Neural progenitor cell (in vitro differentiated cells): ENCODE results near the gene UMAD1. TPM values are rescaled to one million over a fixed set of nuclear protein-coding genes. Genes with fewer than 3 reads are reported as not detected.

Experiments
- DNase-seq: peaks from one replicate; pipeline ENCODE4 v3.0.0-alpha.2; 2016; ENCODE audit warnings: low spot score
- H2AFZ ChIP-seq: fragments of 200-600 bp; sonication (generic); replicated peaks from 2 replicates; pipeline ENCODE4 v1.6.1; 2016; ENCODE audit warnings: antibody characterized with exemption
- H3F3A ChIP-seq: fragments of 200-600 bp; sonication (generic); 2 replicates; pipeline ENCODE4 v1.6.1; 2016; ENCODE audit warnings: antibody characterized with exemption, low read depth
- H3K27ac ChIP-seq: fragments of 200-600 bp; sonication (generic); 2 replicates; pipeline ENCODE4 v1.5.1; 2016; ENCODE audit warnings: mild to moderate bottlenecking
- H3K27me3 ChIP-seq: fragments of 200-600 bp; sonication (generic); 2 replicates; pipeline ENCODE4 v1.6.1; 2016; ENCODE audit warnings: mild to moderate bottlenecking, moderate library complexity
- H3K36me3 ChIP-seq: fragments of 200-600 bp; sonication (generic); 2 replicates; pipeline ENCODE4 v1.5.1; 2016
- H3K4me1 ChIP-seq: fragments of 200-600 bp; sonication (generic); 2 replicates; pipeline ENCODE4 v1.6.1; 2016; ENCODE audit warnings: mixed run types
- H3K4me2 ChIP-seq: fragments of 200-600 bp; sonication (generic); 2 replicates; pipeline ENCODE4 v1.6.1; 2016
- H3K4me3 ChIP-seq: fragments of 200-600 bp; sonication (generic); 2 replicates; pipeline ENCODE4 v1.5.1; 2016
- H3K79me2 ChIP-seq: fragments of 200-600 bp; sonication (generic); 2 replicates; pipeline ENCODE4 v1.6.1; 2016; ENCODE audit warnings: low read depth
- H3K9ac ChIP-seq: fragments of 200-600 bp; sonication (generic); 2 replicates; pipeline ENCODE4 v1.6.1; 2016
- H3K9me3 ChIP-seq: fragments of 200-600 bp; sonication (generic); 2 replicates; pipeline ENCODE4 v1.5.1; 2016; ENCODE audit warnings: low read depth
- H4K20me1 ChIP-seq: fragments of 200-600 bp; sonication (generic); 2 replicates; pipeline ENCODE4 v1.6.1; 2016; ENCODE audit warnings: low read depth
- H3K27ac Mint-ChIP-seq: 3 replicates; pipeline ENCODE4 v1.8.0; 2021; ENCODE audit warnings: mixed read lengths
- H3K27me3 Mint-ChIP-seq: 2 replicates; pipeline ENCODE4 v1.8.0; 2022; ENCODE audit warnings: low read depth, mild to moderate bottlenecking, inconsistent platforms, moderate library complexity, mixed read lengths; ENCODE audit not compliant: insufficient read depth
- H3K36me3 Mint-ChIP-seq: 3 replicates; pipeline ENCODE4 v1.8.0; 2021; ENCODE audit warnings: mixed read lengths
- H3K4me1 Mint-ChIP-seq: 3 replicates; pipeline ENCODE4 v1.8.0; 2021; ENCODE audit warnings: mixed read lengths
- H3K4me3 Mint-ChIP-seq: 3 replicates; pipeline ENCODE4 v1.8.0; 2021; ENCODE audit warnings: mild to moderate bottlenecking, moderate library complexity, mixed read lengths
- H3K9me3 Mint-ChIP-seq: 3 replicates; pipeline ENCODE4 v1.8.0; 2020; ENCODE audit warnings: mixed read lengths
- CTCF ChIP-seq: fragments of 200-600 bp; sonication (generic); IDR thresholded peaks from 2 replicates; pipeline ENCODE4 v1.5.1; 2017; ENCODE audit warnings: antibody characterized with exemption, mild to moderate bottlenecking
- EZH2 ChIP-seq: fragments of 200-600 bp; sonication (generic); IDR thresholded peaks from 2 replicates; pipeline ENCODE4 v1.6.1; 2017; ENCODE audit warnings: antibody characterized with exemption, mild to moderate bottlenecking, moderate library complexity
- EZH2phosphoT487 ChIP-seq: fragments of 200-600 bp; sonication (generic); IDR thresholded peaks from 2 replicates; pipeline ENCODE4 v1.6.1; 2017; ENCODE audit warnings: antibody characterized with exemption
- total RNA-seq: library from RNA; depleted of rRNA; stranded (reverse); fragments of >200 nt; gene quantifications from 2 replicates; pipeline ENCODE4 v1.2.3, GENCODE V29; 2015; ENCODE audit warnings: low replicate concordance

Gene UMAD1
- total RNA-seq, 1 donor from 2014 or later = 23.0 TPM

- peak; percentile 7 for DNase-seq
- Histone ChIP-seq H3K36me3 (no peaks in the 10 kb centered on the region), H3K9ac (no peak overlapping the region), H2AFZ (no peak overlapping the region), H4K20me1 (no peaks in the 10 kb centered on the region), H3K79me2 (no peaks in the 10 kb centered on the region), H3K9me3 (no peaks in the 10 kb centered on the region), H3K27me3 (no peaks in the 10 kb centered on the region), H3K4me2 (no peak overlapping the region), H3K4me1 (peaks cover 9% of the 10 kb centered on the region), H3F3A (no peaks in the 10 kb centered on the region), H3K27ac (no peak overlapping the region), H3K4me3 (no peak overlapping the region)
- Mint-ChIP-seq H3K27ac (no peak overlapping the region), H3K4me1 (peaks cover 4% of the 10 kb centered on the region), H3K4me3 (no peak overlapping the region), H3K27me3 (peaks cover under 1% of the 10 kb centered on the region), H3K36me3 (no peaks in the 10 kb centered on the region), H3K9me3 (no peaks in the 10 kb centered on the region)
- TF ChIP-seq EZH2 (no peak), CTCF (no peak)
Observed at GRCh38 chr7:7895004-7895650, 254.6 kb downstream of the UMAD1 start.

GRCh38 chr7:7895754-7896153 is 255.2 kb downstream of the UMAD1 start:
- Histone ChIP-seq H3K4me2 (no peak overlapping the region), H3K27me3 (no peaks in the 10 kb centered on the region), H3K9ac (no peak overlapping the region), H2AFZ (no peak overlapping the region), H3K4me1 (peaks cover 9% of the 10 kb centered on the region), H3K36me3 (no peaks in the 10 kb centered on the region), H3K27ac (no peak overlapping the region), H4K20me1 (no peaks in the 10 kb centered on the region), H3F3A (no peaks in the 10 kb centered on the region), H3K9me3 (no peaks in the 10 kb centered on the region), H3K4me3 (no peak overlapping the region), H3K79me2 (no peaks in the 10 kb centered on the region)
- TF ChIP-seq CTCF = no peak
- TF ChIP-seq EZH2phosphoT487 = no peak
- no peak for TF ChIP-seq EZH2
- no peak for DNase-seq
- no peak overlapping the region for H3K27ac Mint-ChIP-seq
- peaks cover 4% of the 10 kb centered on the region for H3K4me1 Mint-ChIP-seq
- H3K36me3 Mint-ChIP-seq = no peaks in the 10 kb centered on the region
- H3K4me3 Mint-ChIP-seq = no peak overlapping the region
- no peaks in the 10 kb centered on the region for H3K9me3 Mint-ChIP-seq
- H3K27me3 Mint-ChIP-seq = peaks cover 2% of the 10 kb centered on the region

GRCh38 chr7:7897509-7897908 is 257.0 kb downstream of the UMAD1 start:
- Mint-ChIP-seq H3K27ac (no peak overlapping the region), H3K4me3 (no peak overlapping the region), H3K36me3 (no peaks in the 10 kb centered on the region), H3K9me3 (no peaks in the 10 kb centered on the region), H3K27me3 (peaks cover 2% of the 10 kb centered on the region), H3K4me1 (peaks cover 4% of the 10 kb centered on the region)
- Histone ChIP-seq H3K4me1 (peaks cover 9% of the 10 kb centered on the region), H3K9me3 (no peaks in the 10 kb centered on the region), H3K36me3 (no peaks in the 10 kb centered on the region), H3K4me2 (no peak overlapping the region), H3K9ac (no peak overlapping the region), H2AFZ (no peak overlapping the region), H3K27ac (no peak overlapping the region), H3F3A (no peaks in the 10 kb centered on the region), H3K4me3 (no peak overlapping the region), H3K79me2 (no peaks in the 10 kb centered on the region), H4K20me1 (no peaks in the 10 kb centered on the region), H3K27me3 (no peaks in the 10 kb centered on the region)
- DNase-seq = no peak
- no peak for TF ChIP-seq EZH2phosphoT487
- TF ChIP-seq CTCF = no peak
- no peak for TF ChIP-seq EZH2
